DND-41 (cell line): ENCODE measurements around the gene ADRB2.

Experiments used
- EZH2 ChIP-seq: IDR thresholded peaks from 3 replicates; pipeline ENCODE4 v1.6.1; 2012; ENCODE audit warnings: borderline replicate concordance, low read depth, mild to moderate bottlenecking, moderate library complexity, low read length, inconsistent platforms; ENCODE audit not compliant: severe bottlenecking
- TF ChIP-seq, protein P1 (sequence below): IDR thresholded peaks from 2 replicates; pipeline ENCODE4 v1.5.1; 2012; ENCODE audit warnings: borderline replicate concordance, low read length, moderate library complexity, mild to moderate bottlenecking; ENCODE audit not compliant: poor library complexity, severe bottlenecking; ENCODE audit errors: extremely low read depth

DNA sequence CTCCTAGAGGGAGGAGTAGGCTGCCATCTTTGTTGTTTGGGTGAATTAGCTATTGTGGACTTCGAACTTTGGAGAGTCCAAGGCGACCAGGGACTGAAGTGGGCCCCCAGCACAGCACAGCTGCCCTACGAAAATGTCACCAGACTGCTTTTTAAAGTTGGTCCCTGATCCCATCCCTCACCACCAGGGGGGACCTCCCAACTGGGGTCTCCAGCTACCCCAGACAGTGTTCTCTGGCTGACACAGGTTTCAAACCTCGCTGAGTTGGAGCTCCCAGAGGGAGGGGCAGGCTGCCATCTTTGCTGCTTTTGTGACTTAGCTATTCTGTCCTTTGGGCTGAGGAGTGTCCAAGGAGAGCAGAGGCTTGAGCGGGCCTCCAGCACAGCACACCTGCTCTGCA, 45.7 kb upstream of the ADRB2 start:
- TF ChIP-seq, protein P1, sequence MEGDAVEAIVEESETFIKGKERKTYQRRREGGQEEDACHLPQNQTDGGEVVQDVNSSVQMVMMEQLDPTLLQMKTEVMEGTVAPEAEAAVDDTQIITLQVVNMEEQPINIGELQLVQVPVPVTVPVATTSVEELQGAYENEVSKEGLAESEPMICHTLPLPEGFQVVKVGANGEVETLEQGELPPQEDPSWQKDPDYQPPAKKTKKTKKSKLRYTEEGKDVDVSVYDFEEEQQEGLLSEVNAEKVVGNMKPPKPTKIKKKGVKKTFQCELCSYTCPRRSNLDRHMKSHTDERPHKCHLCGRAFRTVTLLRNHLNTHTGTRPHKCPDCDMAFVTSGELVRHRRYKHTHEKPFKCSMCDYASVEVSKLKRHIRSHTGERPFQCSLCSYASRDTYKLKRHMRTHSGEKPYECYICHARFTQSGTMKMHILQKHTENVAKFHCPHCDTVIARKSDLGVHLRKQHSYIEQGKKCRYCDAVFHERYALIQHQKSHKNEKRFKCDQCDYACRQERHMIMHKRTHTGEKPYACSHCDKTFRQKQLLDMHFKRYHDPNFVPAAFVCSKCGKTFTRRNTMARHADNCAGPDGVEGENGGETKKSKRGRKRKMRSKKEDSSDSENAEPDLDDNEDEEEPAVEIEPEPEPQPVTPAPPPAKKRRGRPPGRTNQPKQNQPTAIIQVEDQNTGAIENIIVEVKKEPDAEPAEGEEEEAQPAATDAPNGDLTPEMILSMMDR, result no peak
- TF ChIP-seq EZH2, result no peak
